GM12878 (cell line): ENCODE measurements around the gene COL20A1. TPM values are rescaled to one million over a fixed set of nuclear protein-coding genes. Genes with fewer than 3 reads are reported as not detected.

ENCODE experiments used
- PAX5 ChIP-seq: IDR thresholded peaks from 2 replicates; pipeline ENCODE4 v1.6.1; 2011; ENCODE audit warnings: low read depth, low read length, borderline replicate concordance
- SREBF1 ChIP-seq: IDR thresholded peaks from 2 replicates; pipeline ENCODE4 v1.6.1; 2012; ENCODE audit warnings: mild to moderate bottlenecking, low read length
- STAT1 ChIP-seq: fragments of 450-650 bp; conservative IDR thresholded peaks from 2 replicates; pipeline ENCODE4 v1.6.1; 2014; ENCODE audit warnings: antibody characterized with exemption, mild to moderate bottlenecking
- WRNIP1 ChIP-seq: IDR thresholded peaks from 2 replicates; pipeline ENCODE4 v1.6.1; 2011; ENCODE audit warnings: low read depth, low read length, improper control_type of control experiment, borderline replicate concordance
- polyA plus RNA-seq, 11 experiments: library from polyadenylated mRNA; depleted of rRNA in 4 of 11; unstranded in 6 of 11; stranded (reverse) in 5 of 11; fragments of >200 nt; fragmentation: Nextera tagmentation in 4 of 11; fragmentation: Illumina TruSeq in 1 of 11; extraction: Ambion mirVana in 4 of 11; extraction: Trizol in 1 of 11; gene quantifications; 1 replicate in 1 of 11; 2 replicates in 10 of 11; pipeline versions ENCODE4 v1.2.1 to v1.2.3, GENCODE V29; 2011 to 2016; ENCODE audit warnings: inconsistent platforms in 2 of 11, missing spikeins in 2 of 11, low read depth in 1 of 11
- total RNA-seq, 4 experiments: library from RNA; depleted of rRNA in 3 of 4; stranded (reverse); fragments of >200 nt in 3 of 4; fragmentation: Illumina TruSeq in 1 of 4; extraction: Trizol in 1 of 4; gene quantifications; 2 replicates each; pipeline versions ENCODE4 v1.2.1 to v1.2.3, GENCODE V29; 2013 to 2021
- TF ChIP-seq, protein P1 (sequence below): fragments of 450-650 bp; IDR thresholded peaks from 2 replicates; pipeline ENCODE4 v1.6.1; 2017; ENCODE audit warnings: mild to moderate bottlenecking
- TF ChIP-seq, protein P2 (sequence below), 3 experiments: IDR thresholded peaks in 2 of 3; conservative IDR thresholded peaks in 1 of 3; 2 replicates each; pipeline ENCODE4 v1.5.1; 2011; ENCODE audit warnings: low read depth in 3 of 3, low read length in 3 of 3, mild to moderate bottlenecking in 3 of 3, control low read depth in 2 of 3, moderate library complexity in 2 of 3, inconsistent platforms in 1 of 3, mixed read lengths in 1 of 3; ENCODE audit not compliant: control insufficient read depth in 2 of 3, insufficient read depth in 1 of 3; ENCODE audit errors: extremely low read depth in 1 of 3

The COL20A1 gene
- total and polyA plus RNA-seq, 10 of the 15 experiments (the other 5 are each of a cell fraction or from before 2014, with no cell fraction given): not detected

DNA sequence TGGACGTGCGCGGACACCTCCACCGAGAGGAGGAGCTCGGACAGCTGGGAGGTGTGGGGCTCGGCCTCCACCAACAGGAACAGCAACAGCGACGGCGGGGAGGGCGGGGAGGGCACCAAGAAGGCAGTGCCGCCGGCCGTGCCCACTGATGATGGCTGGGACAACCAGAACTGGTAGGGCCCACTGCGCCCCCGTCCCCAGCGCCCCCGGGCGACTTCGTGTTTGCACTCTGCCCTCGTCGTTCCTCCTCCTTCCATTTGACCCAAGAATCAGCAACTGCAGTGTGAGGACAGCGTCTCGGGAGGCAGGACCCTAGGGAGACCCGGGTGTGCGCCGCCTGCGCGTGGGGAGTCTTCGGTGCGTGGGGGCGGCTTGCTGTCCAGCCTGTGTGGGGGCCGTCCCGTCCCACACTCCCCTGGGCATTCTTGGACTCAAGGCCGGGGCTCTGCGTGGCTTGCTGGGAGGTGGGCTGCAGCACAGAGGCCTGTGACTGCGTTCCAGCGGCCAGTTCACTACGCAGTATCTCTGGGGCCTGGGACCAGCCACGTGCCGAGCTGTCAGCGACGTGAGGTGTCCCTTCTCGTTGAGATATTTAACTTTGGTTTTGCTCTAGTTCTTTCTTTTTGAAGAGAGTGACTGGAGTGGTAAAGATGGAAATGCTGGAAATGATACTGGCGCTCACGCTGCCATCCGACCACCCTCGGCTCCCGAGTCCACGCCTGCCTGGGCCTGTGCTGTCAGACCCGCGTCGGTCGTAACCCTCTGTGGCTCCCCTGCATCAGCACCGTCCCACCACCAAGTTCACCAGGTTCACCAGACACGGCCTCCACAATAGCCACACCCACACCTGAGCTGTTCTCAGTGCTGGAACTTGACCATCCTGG lies 5.0 kb upstream of the COL20A1 start (continued):
- TF ChIP-seq, protein P1, sequence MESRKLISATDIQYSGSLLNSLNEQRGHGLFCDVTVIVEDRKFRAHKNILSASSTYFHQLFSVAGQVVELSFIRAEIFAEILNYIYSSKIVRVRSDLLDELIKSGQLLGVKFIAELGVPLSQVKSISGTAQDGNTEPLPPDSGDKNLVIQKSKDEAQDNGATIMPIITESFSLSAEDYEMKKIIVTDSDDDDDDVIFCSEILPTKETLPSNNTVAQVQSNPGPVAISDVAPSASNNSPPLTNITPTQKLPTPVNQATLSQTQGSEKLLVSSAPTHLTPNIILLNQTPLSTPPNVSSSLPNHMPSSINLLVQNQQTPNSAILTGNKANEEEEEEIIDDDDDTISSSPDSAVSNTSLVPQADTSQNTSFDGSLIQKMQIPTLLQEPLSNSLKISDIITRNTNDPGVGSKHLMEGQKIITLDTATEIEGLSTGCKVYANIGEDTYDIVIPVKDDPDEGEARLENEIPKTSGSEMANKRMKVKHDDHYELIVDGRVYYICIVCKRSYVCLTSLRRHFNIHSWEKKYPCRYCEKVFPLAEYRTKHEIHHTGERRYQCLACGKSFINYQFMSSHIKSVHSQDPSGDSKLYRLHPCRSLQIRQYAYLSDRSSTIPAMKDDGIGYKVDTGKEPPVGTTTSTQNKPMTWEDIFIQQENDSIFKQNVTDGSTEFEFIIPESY: no peak
- TF ChIP-seq STAT1: no peak
- TF ChIP-seq, protein P2, sequence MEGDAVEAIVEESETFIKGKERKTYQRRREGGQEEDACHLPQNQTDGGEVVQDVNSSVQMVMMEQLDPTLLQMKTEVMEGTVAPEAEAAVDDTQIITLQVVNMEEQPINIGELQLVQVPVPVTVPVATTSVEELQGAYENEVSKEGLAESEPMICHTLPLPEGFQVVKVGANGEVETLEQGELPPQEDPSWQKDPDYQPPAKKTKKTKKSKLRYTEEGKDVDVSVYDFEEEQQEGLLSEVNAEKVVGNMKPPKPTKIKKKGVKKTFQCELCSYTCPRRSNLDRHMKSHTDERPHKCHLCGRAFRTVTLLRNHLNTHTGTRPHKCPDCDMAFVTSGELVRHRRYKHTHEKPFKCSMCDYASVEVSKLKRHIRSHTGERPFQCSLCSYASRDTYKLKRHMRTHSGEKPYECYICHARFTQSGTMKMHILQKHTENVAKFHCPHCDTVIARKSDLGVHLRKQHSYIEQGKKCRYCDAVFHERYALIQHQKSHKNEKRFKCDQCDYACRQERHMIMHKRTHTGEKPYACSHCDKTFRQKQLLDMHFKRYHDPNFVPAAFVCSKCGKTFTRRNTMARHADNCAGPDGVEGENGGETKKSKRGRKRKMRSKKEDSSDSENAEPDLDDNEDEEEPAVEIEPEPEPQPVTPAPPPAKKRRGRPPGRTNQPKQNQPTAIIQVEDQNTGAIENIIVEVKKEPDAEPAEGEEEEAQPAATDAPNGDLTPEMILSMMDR (IDR thresholded peaks at IDR 0.05 in 2 of 3, conservative IDR thresholded peaks at IDR 0.05 in 1 of 3; ENCODE audit: control insufficient read depth in 2 of 3, extremely low read depth in 1 of 3, insufficient read depth in 1 of 3, low read depth in 3 of 3, low read length in 3 of 3): no peak
- TF ChIP-seq SREBF1: no peak
- TF ChIP-seq WRNIP1: no peak
- TF ChIP-seq PAX5: no peak
- TF ChIP-seq, all 136 proteins: peak for 0
